HCEC 1CT (cell line): ENCODE results near the gene PIK3CA.
"Not testable (repeated sequence)": the region's sequence is repeated elsewhere in the genome, so short reads cannot be mapped to it uniquely, and the experiment has no call there.

Source experiments
- DNase-seq: peaks from one replicate; pipeline ENCODE4 v3.0.0-alpha.2; 2017

Gene PIK3CA

GRCh38 chr3:179265875-179266274, 117.7 kb downstream of the PIK3CA start:
- DNase-seq: no peak

- no peak for DNase-seq
Measured at GRCh38 chr3:179266701-179267211, 118.6 kb downstream of the PIK3CA start.

GRCh38 chr3:179268400-179269051, 120.4 kb downstream of the PIK3CA start:
- no peak for DNase-seq

GRCh38 chr3:179269152-179269707, 121.1 kb downstream of the PIK3CA start:
- DNase-seq: no peak

GRCh38 chr3:179272385-179272784, 124.2 kb downstream of the PIK3CA start:
- DNase-seq: no peak

- DNase-seq: not testable (repeated sequence)
Measured at GRCh38 chr3:179274434-179274833, 126.3 kb downstream of the PIK3CA start.

GRCh38 chr3:179276001-179276400, 127.8 kb downstream of the PIK3CA start:
- no peak for DNase-seq

- DNase-seq: no peak
Measured at GRCh38 chr3:179276743-179277142, 128.6 kb downstream of the PIK3CA start.

GRCh38 chr3:179278151-179278550, 130.0 kb downstream of the PIK3CA start:
- no peak for DNase-seq

GRCh38 chr3:179278932-179279693, 131.0 kb downstream of the PIK3CA start:
- no peak for DNase-seq

- no peak for DNase-seq
Measured at GRCh38 chr3:179279837-179280236, 131.7 kb downstream of the PIK3CA start.

- DNase-seq: no peak
Measured at GRCh38 chr3:179281825-179282224, 133.7 kb downstream of the PIK3CA start.

- no peak for DNase-seq
Measured at GRCh38 chr3:179286331-179286730, 138.2 kb downstream of the PIK3CA start.

- DNase-seq: no peak
Measured at GRCh38 chr3:179288845-179289244, 140.7 kb downstream of the PIK3CA start.

- DNase-seq: no peak
Measured at GRCh38 chr3:179289295-179289694, 141.1 kb downstream of the PIK3CA start.
